Body of pancreas (tissue), 4 donors: ENCODE data around the gene TAF5L.

Source experiments
- CTCF ChIP-seq, 7 experiments: fragments of 450-650 bp in 4 of 7; fragments of 200-600 bp in 3 of 7; sonication (generic) in 3 of 7; IDR thresholded peaks; one replicate each; pipeline ENCODE4 v1.5.1; 2016 to 2019; ENCODE audit warnings: antibody characterized with exemption in 7 of 7
- POLR2A ChIP-seq, 3 donors: fragments of 450-650 bp; IDR thresholded peaks; one replicate each; pipeline ENCODE4 v1.6.1; 2016; ENCODE audit warnings: antibody characterized with exemption in 3 of 3, mild to moderate bottlenecking in 2 of 3

DNA sequence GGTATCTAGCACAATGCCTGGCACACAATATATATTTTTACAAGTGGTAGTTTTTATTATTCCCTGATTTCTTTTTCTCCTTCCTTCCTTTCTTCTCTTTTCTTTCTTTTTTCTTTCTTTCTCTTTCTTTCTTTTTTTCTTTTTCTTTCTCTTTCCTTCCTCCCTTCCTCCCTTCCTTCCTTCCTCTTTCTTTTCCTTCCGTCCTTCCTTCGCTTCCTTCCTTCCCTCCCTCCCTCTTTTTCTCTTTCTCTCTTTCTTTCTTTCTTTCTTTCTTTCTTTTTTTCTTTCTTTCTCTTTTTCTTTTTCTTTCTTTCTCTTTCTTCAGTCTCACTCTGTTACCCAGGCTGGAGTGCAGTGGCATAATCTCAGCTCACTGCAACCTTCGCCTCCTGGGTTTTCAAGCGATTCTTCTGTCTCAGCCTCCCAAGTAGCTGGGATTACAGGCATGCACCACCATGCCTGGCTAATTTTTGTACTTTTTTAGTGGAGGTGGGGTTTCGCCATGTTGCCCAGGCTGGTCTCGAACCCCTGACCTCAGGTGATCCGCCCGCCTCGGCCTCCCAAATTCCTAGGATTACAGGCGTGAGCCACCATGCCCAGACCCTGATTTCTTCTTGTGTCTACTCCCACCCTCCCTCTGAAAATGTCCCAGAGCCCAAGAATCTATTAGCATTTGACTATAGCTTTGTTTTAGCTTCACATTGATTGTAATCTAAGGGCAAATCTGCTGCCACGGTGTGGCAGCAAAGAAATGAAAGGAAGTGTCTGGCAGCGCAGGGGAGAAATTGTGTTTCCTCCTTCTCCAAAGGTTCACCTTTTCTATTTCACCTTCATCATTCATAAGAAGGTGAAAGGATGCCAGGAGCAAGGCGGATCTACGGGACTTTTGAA lies 47.5 kb downstream of the TAF5L start:
- TF ChIP-seq POLR2A (IDR thresholded peaks at IDR 0.05) (no peak), CTCF (IDR thresholded peaks at IDR 0.05) (no peak)
